GM18951 (cell line): ENCODE measurements around the gene SLC9A9.

Experiments
- POLR2A ChIP-seq: IDR thresholded peaks from 4 replicates; pipeline ENCODE4 v1.6.1; 2011; ENCODE audit warnings: mild to moderate bottlenecking; ENCODE audit not compliant: insufficient read length, insufficient read depth; ENCODE audit errors: extremely low read depth
- in situ Hi-C: fragments of 300-500 bp; cut with MboI; formaldehyde crosslinking; loops from one replicate; pipeline ENCODE4 v1.12.0; 2022; ENCODE audit warnings: low sequenced_read_pairs, mixed read lengths, inconsistent platforms; ENCODE audit not compliant: unreplicated experiment

The SLC9A9 gene

GRCh38 chr3:143358793-143359491, 489.3 kb downstream of the SLC9A9 start:
- in situ Hi-C loops: no loop called here
- TF ChIP-seq POLR2A: no peak

GRCh38 chr3:143358155-143358792, 490.0 kb downstream of the SLC9A9 start:
- TF ChIP-seq POLR2A: no peak
- in situ Hi-C loops: no loop called here

- TF ChIP-seq POLR2A: no peak
- in situ Hi-C loops: no loop called here
Measured at GRCh38 chr3:143357700-143358099, 490.6 kb downstream of the SLC9A9 start.

GRCh38 chr3:143356839-143357238, 491.4 kb downstream of the SLC9A9 start:
- TF ChIP-seq POLR2A: no peak
- in situ Hi-C loops: no loop called here

- in situ Hi-C loops: no loop called here
Measured at GRCh38 chr3:143354342-143354741, 493.9 kb downstream of the SLC9A9 start.

GRCh38 chr3:143352850-143353550, 495.3 kb downstream of the SLC9A9 start:
- in situ Hi-C loops: no loop called here
- TF ChIP-seq POLR2A: no peak

More at GRCh38 chr3:143354342-143354741, 493.9 kb downstream of the SLC9A9 start:
- TF ChIP-seq POLR2A: no peak

- in situ Hi-C loops: no loop called here
- no peak for TF ChIP-seq POLR2A
Measured at GRCh38 chr3:143351895-143352608, 496.2 kb downstream of the SLC9A9 start.

GRCh38 chr3:143351354-143351753, 496.9 kb downstream of the SLC9A9 start:
- no peak for TF ChIP-seq POLR2A

GRCh38 chr3:143349455-143349854, 498.8 kb downstream of the SLC9A9 start:
- in situ Hi-C loops: no loop called here
- no peak for TF ChIP-seq POLR2A

More at GRCh38 chr3:143351354-143351753, 496.9 kb downstream of the SLC9A9 start:
- in situ Hi-C loops: no loop called here

- TF ChIP-seq POLR2A: no peak
- in situ Hi-C loops: no loop called here
Measured at GRCh38 chr3:143348486-143349327, 499.6 kb downstream of the SLC9A9 start.

GRCh38 chr3:143344516-143345165, 503.6 kb downstream of the SLC9A9 start:
- TF ChIP-seq POLR2A: no peak
- in situ Hi-C loops: no loop called here

- in situ Hi-C loops: no loop called here
- TF ChIP-seq POLR2A: no peak
Measured at GRCh38 chr3:143343944-143344343, 504.3 kb downstream of the SLC9A9 start.
